AG09309 (cell line): Measurements from ENCODE around the gene GPC4.

Source experiments
- DNase-seq: peaks from one replicate; pipeline ENCODE4 v3.0.0-alpha.2; 2010; ENCODE audit warnings: low read depth
- H3K4me3 ChIP-seq: 2 replicates; pipeline ENCODE4 v1.5.1; 2011; ENCODE audit warnings: mild to moderate bottlenecking, low read depth, low read length, moderate library complexity; ENCODE audit not compliant: control insufficient read depth
- CTCF ChIP-seq: IDR thresholded peaks from 2 replicates; pipeline ENCODE4 v1.5.1; 2011; ENCODE audit warnings: mild to moderate bottlenecking, low read depth, low read length, inconsistent platforms; ENCODE audit not compliant: insufficient read depth, control insufficient read depth; ENCODE audit errors: missing control alignments

GPC4 gene

GRCh38 chrX:133302775-133303445 lies 112.4 kb downstream of the GPC4 start:
- no peak for DNase-seq
- no peak overlapping the region for H3K4me3 ChIP-seq
- TF ChIP-seq CTCF: no peak

GRCh38 chrX:133300591-133300990 lies 114.7 kb downstream of the GPC4 start:
- DNase-seq: no peak
- no peak overlapping the region for H3K4me3 ChIP-seq
- no peak for TF ChIP-seq CTCF

DNA sequence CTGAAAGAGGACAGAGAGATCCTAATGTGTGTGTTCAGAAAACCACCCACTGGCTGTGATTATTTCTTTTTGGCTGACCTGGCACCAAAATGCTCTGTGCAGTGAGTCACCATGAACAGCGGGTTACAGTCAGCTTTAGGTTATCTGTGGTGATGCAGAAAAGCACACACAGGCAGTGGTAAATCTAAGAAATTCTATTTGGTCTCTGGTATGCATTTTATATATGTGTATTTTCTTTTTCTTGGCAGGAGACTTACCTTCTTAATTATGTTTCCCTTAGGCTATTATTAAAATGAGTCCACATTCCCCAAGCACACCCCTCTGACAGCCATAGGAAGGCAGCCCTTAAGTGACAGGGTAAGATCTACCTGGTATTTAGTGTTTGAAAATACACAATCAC lies 118.0 kb downstream of the GPC4 start:
- H3K4me3 ChIP-seq: no peak overlapping the region
- DNase-seq: peak; percentile 20
- no peak for TF ChIP-seq CTCF

GRCh38 chrX:133294126-133294525 lies 121.2 kb downstream of the GPC4 start:
- no peak for TF ChIP-seq CTCF
- no peak for DNase-seq
- H3K4me3 ChIP-seq: no peak overlapping the region

- TF ChIP-seq CTCF: no peak
- no peak overlapping the region for H3K4me3 ChIP-seq
- DNase-seq: no peak
These were observed 125.2 kb downstream of the GPC4 start for GRCh38 chrX:133290076-133290475.

DNA sequence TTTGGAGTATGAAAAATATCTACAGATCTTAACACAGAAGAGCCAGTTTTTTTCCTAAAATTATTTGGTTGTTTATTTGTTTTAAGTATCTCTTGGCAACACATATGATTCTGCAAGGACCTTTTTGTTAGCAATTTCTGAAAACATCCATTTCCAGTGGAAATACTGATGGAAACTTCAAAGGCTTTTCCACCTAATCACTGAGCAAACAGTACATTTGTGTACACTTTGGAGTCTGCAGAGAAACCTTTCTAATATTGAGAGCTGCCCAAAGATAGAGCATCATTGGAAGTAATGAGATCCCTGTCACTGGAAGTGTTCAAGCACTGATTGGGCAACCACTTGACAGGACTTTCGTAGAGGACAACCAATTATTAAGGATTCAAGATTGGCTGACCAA lies 127.4 kb downstream of the GPC4 start:
- H3K4me3 ChIP-seq: no peak overlapping the region
- no peak for TF ChIP-seq CTCF
- no peak for DNase-seq
